Panc1 (cell line): Measurements from ENCODE around the gene SLC35A1.

Source experiments
- CTCF ChIP-seq: fragments of 450-650 bp; IDR thresholded peaks from 2 replicates; pipeline ENCODE4 v1.5.1; 2017; ENCODE audit warnings: mild to moderate bottlenecking
- POLR2AphosphoS5 ChIP-seq: IDR thresholded peaks from 2 replicates; pipeline ENCODE4 v1.6.1; 2012; ENCODE audit warnings: mild to moderate bottlenecking, low read depth, low read length, moderate library complexity
- REST ChIP-seq, 2 experiments: IDR thresholded peaks; 2 replicates each; pipeline ENCODE4 v1.6.1; 2011 to 2012; ENCODE audit warnings: low read depth in 2 of 2, control low read depth in 1 of 2, low read length in 1 of 2, mild to moderate bottlenecking in 1 of 2, moderate library complexity in 1 of 2; ENCODE audit not compliant: insufficient read depth in 1 of 2
- SIN3A ChIP-seq: IDR thresholded peaks from 2 replicates; pipeline ENCODE4 v1.6.1; 2012; ENCODE audit warnings: low read depth, mild to moderate bottlenecking, low read length, moderate library complexity, borderline replicate concordance; ENCODE audit not compliant: insufficient read depth
- TCF7L2 ChIP-seq: IDR thresholded peaks from 2 replicates; pipeline ENCODE4 v1.6.1; 2011; ENCODE audit warnings: mild to moderate bottlenecking, low read depth, low read length, inconsistent platforms

GRCh38 chr6:87518453-87518852 lies 45.7 kb downstream of the SLC35A1 start:
- TF ChIP-seq CTCF (no peak), POLR2AphosphoS5 (no peak), TCF7L2 (no peak), SIN3A (no peak), REST (IDR thresholded peaks at IDR 0.05; ENCODE audit: insufficient read depth in 1 of 2, low read depth in 2 of 2, low read length in 1 of 2) (no peak)
